ENCODE measurements around the gene METTL1. TPM values are rescaled to one million over a fixed set of nuclear protein-coding genes. Genes with fewer than 3 reads are reported as not detected.

The METTL1 gene
- total RNA-seq, 1 experiment from 2014 or later: 13.5 TPM

DNA sequence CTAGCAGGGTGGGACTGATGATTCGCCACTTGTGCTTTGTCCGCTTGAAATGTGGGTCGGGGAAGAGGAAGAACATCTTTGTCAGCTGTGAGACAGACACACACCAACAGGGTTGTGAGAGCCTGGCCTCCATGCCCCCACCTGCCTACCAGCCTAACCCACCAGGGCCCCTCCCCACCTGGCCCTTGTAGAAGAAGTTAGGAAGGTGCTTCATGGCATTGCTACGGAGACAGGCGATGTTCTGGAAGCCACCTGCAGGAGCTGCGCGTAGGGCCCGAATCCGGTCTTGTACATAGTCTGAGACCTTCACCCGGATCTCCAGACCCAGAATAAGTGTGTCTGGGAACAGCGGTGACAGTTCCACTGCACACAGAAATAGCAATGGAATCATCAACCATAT, 2.3 kb downstream of the METTL1 start:
- no peak for DNase-seq (ENCODE audit: low read depth)

DNA sequence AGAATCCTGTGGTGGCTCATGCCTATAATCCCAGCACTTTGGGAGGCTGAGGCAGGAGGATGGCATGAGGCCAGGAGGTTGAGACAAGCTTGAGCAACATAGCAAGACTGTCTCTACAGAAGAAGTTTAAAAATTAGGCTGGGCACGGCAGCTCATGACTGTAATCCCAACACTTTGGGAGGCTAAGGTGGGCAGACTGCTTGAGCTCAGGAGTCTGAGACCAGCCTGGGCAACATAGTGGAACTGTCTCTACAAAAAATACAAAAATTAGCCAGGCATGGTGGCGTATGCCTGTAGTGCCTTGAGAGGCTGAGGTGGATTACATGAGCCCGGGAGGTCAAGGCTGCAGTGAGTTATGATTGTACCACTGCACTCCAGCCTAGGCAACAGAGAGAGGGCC, 4.0 kb downstream of the METTL1 start:
- DNase-seq (ENCODE audit: low read depth): no peak

DNA sequence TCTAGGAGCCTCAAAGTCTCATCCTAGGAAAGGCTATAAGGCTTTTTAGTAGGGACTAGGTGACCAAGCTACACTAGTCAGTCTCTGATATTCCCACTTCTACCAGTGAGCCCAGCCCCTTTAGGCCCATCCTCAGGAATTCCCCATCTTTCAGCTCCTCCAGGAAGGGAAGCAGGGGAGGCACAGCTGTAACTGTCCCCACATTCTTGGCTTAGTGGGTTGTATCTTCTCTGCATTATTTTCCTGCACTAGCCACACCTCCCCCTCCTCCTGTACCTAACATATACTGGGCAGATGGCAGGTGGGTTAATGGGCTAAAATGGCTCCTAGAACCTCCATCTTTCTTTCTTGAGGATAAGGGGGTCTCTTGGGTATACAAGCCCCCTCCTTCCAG, 4.6 kb downstream of the METTL1 start:
- no peak for DNase-seq (ENCODE audit: low read depth)

DNA sequence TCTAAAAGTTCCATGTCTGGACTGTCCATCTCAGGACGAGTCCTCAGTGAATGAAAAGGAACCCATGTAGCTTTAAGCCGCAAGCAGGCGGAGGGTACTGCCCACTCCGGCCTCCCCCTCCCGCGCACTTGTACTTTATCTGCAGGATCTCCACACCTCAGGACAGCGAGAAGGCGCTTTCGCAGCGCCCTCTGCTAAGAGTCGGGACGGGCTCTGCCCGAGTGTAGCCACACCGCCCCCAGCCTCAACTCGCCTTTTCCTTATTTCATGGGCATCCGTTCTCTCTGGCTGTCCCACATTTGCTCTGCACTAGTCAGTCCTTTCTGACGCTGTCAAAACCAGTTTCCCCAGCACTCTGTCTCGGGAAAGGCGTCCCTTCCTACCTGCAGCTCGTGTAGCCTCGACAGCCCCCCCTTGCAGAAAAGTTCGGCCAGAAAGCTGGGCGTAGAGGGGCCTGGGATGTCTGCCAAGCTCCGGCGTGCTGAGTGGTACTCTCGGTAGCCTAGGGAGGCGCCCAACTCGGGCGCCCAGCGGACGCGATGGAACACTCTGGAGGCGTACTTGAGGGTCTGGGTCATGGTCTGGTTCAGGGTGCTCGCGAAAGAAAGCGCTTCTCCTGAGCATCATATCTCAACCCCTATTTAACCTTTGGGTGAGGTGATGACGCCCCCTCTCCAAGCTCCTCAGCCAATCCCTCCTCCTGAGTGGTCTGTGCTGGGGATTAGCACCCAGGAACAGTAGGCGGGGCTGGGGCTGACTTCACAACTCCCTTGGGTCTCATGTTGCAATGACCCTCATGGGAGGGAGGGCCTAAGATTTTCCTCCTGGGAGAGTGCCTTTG, 5.2 kb downstream of the METTL1 start, which contains the start of gene CYP27B1:
Gene CYP27B1 (minus strand): TSS at position 615 of the 841 bp plus-strand sequence. CDS start 37 bp downstream, at position 578.
- no peak for DNase-seq (ENCODE audit: low read depth)

DNA sequence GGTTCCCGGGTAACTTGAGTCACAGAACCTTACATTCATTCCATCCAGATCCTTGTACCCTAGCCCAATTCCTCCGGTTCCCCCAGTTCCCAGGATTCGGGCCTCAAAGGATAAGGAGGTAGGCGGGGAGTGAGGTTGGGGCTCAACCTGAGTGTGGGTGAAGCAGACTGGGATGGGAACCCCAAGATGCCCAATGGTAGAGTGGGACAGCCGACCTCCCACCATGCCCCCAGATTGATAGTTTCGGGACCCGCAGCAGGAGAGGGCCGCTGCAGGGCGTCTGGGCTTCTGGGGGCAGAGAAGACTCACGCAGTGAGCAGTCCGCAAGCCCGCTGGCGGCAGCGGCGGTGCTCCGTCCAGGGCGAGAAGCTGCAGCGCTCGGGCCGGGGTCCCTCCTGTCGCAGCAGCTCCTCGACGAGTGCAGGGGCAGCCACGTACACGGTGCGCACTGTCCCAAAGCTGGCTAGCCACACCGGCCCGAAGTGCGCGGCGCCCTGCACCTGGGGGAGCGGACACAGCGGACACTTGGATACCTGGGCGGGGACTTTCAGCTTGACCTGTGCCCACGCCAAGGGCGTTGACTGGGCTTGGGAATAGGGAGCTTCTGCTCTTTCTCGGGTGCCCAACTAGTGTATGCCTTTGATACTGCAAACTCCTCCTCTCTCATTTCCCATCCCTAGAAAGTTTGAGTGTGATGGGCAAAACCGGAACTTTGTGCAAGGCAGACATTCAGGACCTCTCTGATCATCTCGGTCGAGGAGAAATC, 6.0 kb downstream of the METTL1 start:
- DNase-seq (ENCODE audit: low read depth): no peak

DNA sequence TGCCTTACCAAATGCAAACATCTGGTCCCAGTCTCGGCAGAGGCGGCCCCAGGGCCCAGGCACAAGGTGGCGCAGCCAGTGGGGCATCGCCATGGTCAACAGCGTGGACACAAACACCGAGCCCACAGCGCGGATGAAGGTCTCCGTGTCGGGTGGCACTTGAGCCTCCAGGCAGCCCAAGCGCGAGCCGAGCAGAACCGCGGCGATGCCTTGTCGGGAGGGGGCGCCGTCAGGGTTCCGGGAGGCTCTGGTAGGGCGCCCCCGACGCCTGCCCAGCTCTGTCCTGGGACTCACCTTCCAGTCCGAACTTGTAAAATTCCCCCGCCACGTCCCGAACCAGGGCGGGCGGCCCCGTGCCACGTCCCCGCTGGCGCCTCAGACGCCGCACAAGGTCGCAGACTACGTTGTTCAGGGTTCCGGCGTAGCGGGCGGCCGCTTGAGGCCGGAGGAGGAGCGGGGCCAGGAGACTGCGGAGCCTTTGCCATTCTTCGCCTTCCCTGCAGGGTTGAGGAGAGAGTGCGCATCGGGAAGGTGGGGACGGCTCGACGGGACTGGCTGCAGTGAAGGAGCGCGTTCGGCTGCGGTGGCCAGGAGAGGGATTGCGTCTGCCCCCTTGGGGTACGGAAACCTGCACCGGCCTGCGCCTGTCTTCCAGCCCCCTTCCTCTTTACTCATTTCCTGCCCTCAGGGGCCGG, 6.8 kb downstream of the METTL1 start:
- no peak for DNase-seq (ENCODE audit: low read depth)

DNA sequence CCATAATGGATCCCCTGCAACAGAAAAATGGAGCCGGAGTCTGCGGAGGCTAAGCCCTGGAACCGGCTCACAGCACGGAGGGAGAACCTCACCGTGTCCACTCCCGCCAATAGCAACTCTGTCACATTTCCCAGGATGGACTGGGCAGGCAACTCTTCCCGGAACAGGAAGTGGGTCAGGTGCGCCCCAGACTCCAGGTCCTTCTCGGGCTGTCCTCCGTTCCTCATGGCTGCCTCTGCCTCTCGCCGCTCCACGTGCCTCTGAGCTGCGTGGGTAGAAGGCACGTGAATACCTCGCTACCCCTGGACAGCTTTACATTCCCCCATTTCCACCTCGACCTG, 7.3 kb downstream of the METTL1 start:
- no peak for DNase-seq (ENCODE audit: low read depth)

DNA sequence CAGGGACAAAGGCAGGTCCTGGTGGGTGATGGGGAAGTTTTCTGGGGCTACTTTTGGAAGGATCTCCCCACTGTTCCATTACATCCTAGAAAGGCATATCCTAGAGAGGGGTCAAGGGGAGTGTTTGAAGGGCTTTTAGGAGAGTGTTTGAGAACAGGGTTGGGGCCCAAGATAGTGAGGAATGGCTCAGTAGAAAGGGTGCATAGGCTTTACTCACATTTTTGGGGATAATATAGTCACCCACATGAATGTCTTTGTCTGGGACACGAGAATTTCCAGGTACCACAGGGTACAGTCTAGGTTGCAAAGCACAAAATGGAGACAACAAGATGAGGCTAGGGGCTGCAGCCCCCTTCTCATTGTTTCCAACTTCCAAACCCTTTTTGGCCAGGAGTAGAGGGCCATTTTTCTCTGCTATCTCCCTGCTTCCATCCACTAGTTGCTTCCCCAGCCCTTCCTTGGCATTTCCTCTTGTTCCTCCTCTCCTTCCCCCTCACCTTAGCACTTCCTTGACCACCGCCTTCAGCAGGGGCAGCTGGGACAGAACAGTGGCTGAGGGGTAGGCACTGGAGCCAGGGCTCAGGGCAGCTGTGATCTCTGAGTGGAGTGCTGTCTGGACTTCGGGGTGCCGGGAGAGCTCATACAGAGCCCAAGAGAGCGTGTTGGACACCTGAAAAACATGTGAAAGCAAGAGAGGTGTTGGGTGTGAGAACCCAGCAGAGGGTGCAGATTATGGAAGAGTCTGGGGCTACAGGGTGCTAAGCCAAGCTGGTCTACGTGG, 7.8 kb downstream of the METTL1 start:
- DNase-seq (ENCODE audit: low read depth): no peak

DNA sequence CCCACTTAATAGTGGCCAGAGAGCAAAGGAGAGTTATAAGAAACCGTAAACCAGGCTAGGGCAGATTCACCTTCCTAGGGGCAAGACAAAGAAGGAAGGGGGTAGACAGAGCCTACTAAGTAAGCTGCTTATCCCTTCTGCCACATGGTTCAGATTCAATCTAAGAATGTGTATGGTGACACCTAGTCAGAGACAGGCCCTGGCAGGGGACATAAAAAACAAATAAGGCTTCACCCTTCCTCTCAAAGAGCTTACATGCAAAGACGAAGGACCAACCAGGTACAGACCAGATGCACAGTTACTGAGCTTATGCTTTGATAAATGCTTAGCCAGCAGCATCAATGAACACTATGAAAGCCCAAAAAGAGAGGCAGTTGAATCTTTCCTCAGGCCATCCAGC, 9.4 kb downstream of the METTL1 start:
- DNase-seq (ENCODE audit: low read depth): no peak

DNA sequence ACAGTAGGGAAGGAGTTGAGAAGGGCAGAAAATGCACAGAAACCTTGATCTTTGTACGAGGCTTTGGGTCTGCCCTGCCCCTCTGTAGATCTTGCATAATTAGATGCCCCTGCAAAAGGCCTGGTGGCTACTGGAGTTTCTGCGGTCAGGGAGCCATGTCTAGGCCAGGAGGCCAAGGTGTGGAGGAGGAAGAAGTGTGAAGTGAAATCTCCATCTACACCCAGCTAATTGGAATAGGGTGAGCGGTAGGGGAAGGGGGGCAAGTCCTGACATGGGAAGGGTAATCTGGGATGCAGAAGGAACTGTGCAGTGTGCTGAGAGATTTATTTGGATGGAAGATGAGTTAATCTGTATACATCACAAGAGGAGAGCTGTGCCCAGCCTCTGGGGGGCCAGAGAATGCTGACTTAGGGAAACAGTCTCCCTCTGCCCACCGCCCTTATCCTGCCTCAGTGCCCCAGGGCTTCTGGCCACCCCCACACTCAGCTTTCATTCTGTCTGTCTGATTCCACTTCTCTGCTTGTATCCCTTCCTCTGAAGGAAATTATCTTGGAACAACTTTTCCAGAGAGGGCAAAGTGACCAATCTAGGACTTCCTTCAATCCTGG, 10.4 kb downstream of the METTL1 start:
- DNase-seq (ENCODE audit: low read depth): no peak

DNA sequence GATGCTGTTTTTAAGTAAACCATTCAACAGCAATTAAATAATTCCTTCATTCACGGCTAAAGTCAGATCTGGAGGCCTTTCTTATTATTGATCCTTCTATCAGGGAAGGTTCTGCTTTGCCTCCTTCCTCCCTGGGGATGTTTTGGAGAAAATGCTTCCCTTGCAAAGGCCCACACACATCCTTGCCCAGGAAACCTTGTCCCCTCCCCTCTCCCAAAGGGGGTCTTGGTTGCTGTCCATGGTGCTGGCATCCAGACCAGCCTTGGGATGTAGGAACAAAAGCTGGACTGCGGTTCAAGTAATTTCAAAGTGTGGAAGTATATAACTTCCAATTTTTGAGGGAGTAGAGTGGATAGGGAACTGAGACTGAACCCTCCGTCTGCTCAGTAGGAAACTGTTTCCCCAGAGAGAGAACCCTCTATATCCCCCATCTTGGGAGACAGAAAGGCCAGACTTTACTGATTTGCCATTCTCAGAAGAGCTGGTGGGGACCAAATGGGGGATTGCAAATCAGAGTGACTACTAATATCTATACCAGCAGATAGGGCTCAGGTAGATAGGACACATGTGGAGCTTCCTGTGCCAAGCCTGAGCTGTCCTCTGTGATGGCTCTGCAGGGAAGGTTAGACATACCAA, 11.4 kb downstream of the METTL1 start:
- DNase-seq (ENCODE audit: low read depth): no peak

DNA sequence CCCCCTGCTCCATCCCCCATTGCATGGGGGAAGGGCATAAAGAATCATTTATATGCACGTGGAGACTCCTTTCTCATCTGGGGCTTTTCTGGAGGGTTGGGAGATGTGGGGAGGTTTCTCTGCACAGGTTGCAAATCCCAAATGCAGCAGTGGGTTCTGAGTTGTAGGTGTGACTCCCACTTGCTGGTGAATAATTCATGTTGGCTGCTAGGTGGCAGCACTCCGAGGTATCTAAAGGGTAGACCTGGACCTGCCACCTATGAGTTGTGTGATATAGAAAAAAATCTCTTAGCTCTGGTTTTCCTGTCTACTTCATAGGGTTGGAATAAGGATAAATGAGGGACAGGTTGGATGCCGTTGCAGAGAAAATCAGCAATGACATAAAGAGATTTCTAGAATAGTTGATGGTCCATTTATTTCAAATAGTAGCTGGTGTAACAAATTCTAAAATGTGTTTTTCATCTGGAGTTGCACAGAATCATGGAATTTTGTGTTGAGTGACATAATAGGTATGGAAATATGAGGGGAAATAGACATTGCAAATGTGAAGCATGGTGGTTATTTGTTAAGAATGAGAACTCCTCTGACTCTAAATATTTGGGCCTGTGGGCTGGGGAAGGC, 12.4 kb downstream of the METTL1 start:
- no peak for DNase-seq (ENCODE audit: low read depth)

DNA sequence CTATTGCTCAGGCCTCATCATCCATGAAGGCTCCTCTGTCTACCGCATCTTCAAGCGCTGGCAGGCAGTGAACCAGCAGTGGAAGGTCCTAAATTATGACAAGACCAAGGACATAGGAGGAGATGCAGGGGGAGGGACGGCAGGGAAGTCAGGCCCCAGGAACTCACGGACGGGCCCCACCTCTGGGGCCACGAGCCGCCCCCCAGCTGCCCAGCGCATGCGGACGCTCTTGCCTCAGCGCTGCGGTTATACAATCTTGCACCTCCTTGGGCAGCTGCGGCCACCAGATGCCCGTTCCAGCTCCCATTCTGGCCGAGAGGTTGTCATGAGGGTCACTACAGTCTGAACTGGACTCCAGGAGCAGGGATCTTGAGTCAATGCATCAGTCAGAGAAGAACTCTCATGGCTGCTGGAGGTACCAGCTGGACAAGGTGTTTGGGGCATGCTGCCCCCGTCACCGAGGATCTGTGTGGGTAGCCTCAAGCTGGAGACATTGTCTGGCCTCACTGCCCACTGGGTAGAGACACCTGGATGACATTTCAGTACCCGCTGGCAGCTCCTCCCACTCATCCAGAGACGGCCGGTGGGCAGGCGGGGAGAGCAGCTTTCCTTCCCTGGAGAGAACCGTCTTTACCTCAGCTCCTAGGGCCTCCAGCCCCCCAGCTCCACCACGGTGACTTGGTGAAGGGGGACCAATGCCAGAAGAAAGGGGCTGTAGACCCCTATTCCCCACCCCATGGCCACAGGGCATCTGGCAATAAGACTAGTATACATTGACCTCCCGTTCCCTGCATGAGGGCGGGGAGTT, 13.1 kb downstream of the METTL1 start:
- no peak for DNase-seq (ENCODE audit: low read depth)

DNA sequence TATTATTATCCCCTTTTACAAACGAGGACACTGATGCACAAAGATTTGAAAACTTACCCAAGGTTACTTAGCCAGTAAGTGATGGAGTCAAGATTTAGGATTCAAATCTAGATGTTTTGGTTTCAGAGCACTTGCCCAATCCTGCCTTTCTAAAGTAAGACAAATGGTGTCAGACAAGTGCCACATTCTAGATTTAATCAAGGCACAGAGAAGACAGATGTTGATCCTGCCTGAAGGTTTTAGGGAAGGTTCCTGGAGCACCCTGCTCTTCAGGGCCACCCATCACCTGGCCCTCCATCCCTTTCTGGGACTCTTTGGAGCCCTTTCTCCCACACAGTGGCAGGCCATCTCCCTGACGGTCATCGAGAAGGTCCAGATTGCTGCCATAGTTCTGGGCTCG, 14.1 kb downstream of the METTL1 start:
- no peak for DNase-seq (ENCODE audit: low read depth)

DNA sequence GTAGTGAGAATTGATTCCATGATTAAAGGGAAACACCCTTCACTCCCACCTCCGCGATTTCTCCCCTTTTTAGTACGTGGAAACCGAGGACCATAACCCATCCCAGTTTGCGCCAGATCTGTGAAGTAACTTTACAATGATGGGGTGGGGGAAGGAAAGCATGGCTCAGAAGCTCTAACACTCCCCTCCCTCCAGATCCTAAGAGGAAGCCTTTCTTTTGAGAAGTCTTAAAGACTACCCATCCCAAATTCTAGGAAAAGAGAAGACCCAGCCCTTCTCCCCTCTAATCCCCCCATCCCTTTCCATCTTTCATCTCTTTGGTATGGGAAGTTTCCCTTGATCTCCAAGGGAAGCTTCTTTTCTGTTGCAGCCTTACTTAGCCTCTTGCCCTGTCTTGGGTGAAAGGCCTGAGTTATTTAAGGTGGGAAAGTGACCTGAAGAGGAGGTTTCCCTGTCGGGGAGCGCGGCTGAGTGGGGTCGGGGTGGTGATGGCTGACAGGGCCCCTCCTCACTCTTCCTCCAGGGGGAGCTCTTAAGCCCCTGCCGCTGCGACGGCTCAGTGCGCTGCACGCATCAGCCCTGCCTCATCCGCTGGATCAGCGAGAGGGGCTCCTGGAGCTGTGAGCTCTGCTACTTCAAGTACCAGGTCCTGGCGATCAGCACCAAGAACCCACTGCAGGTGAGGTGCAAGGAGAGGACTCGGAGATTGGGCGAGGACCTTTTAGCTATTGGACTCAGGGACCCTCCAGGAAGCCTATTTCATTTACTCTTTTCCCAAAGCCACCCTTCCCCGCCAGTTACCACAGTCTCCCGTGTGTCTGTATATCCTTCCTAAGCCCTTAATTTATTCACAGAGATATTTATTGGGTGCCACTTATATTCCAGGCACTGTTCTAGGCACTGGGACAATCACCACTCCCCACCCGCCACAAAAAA, 15.2 kb downstream of the METTL1 start:
- no peak for DNase-seq (ENCODE audit: low read depth)

DNA sequence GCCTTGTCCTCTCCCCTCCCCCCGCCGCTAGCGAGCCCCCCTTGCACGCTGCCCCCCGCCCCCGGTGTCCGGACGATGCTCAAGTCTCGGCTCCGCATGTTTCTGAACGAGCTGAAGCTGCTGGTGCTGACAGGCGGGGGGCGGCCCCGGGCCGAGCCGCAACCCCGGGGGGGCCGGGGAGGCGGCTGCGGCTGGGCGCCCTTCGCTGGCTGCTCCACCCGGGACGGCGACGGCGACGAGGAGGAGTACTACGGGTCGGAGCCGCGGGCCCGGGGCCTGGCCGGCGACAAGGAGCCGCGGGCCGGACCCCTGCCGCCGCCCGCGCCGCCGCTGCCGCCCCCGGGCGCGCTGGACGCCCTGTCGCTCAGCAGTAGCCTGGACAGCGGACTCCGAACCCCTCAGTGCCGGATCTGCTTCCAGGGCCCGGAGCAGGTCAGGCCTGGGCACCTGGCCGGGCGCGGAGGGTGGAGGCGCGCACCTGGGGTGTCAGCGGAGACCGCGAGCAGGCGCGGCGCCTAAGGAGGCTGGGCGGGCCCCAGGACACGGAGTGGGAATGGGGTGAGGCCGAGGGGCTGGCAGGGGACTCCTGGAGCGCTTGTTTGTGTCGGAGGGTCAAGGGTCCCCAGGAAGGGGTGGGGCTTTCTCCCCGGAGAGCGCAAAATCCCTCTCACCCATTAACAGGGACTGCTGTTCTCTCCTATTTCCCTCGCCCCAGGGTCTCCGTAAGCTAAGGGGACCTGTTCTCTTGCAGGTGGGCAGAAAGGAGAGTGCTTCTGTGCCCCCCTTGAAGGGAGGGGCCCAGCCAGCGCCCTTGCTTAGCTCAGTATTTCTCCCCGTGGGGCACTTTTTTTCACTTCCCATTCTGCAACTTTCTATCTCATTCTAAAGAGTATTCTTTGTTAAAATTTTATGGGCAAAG, 16.2 kb downstream of the METTL1 start:
- no peak for DNase-seq (ENCODE audit: low read depth)

DNA sequence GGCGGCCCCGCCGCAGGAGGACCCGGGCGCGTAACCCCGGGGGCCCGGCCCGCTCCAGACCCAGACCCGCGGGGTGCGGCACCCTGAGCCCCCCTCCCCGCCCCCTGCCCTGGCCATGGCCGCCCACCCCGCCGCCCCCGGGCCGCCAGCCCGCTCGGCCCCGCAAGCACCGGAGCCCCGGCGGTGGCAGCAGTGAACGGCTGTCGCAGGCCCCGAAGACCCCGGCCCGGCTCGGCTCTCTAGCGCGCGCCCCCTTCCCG, 16.8 kb downstream of the METTL1 start:
- DNase-seq (ENCODE audit: low read depth): no peak
